Measurements from ENCODE around the gene PRM1.
A peak's percentile ranks its signal among the peaks of the same experiment; 100 is the strongest.

The PRM1 gene

GRCh38 chr16:11280616-11281522, at the start of gene PRM1:
Gene PRM1, minus strand, starts transcription at chr16:11281330. Its CDS starts 92 bp downstream, at chr16:11281238.
- no peak for DNase-seq (ENCODE audit: low read depth in 1 of 2, low spot score in 1 of 2)

GRCh38 chr16:11330526-11331237, 49.6 kb upstream of the PRM1 start:
- DNase-seq (ENCODE audit: low read depth in 1 of 2, low spot score in 1 of 2): no peak

- DNase-seq (ENCODE audit: low read depth in 1 of 2, low spot score in 1 of 2): no peak
Measured at GRCh38 chr16:11329891-11330290, 48.8 kb upstream of the PRM1 start.

GRCh38 chr16:11329071-11329491, 48.0 kb upstream of the PRM1 start:
- no peak for DNase-seq (ENCODE audit: low read depth in 1 of 2, low spot score in 1 of 2)

GRCh38 chr16:11328172-11329070, 47.3 kb upstream of the PRM1 start:
- DNase-seq (ENCODE audit: low read depth in 1 of 2, low spot score in 1 of 2): peak in 1 of 2 donors; percentile 47

GRCh38 chr16:11327277-11328171, 46.4 kb upstream of the PRM1 start:
- DNase-seq (ENCODE audit: low read depth in 1 of 2, low spot score in 1 of 2): no peak

- no peak for DNase-seq (ENCODE audit: low read depth in 1 of 2, low spot score in 1 of 2)
Measured at GRCh38 chr16:11326737-11327276, 45.7 kb upstream of the PRM1 start.

GRCh38 chr16:11326084-11326736, 45.1 kb upstream of the PRM1 start:
- no peak for DNase-seq (ENCODE audit: low read depth in 1 of 2, low spot score in 1 of 2)

GRCh38 chr16:11325404-11326083, 44.4 kb upstream of the PRM1 start:
- DNase-seq (ENCODE audit: low read depth in 1 of 2, low spot score in 1 of 2): peak in 1 of 2 donors; percentile 6

- no peak for DNase-seq (ENCODE audit: low read depth in 1 of 2, low spot score in 1 of 2)
Measured at GRCh38 chr16:11323551-11324336, 42.6 kb upstream of the PRM1 start.

- no peak for DNase-seq (ENCODE audit: low read depth in 1 of 2, low spot score in 1 of 2)
Measured at GRCh38 chr16:11322823-11323222, 41.7 kb upstream of the PRM1 start.

- DNase-seq (ENCODE audit: low read depth in 1 of 2, low spot score in 1 of 2): no peak
Measured at GRCh38 chr16:11321662-11322061, 40.5 kb upstream of the PRM1 start.

- DNase-seq (ENCODE audit: low read depth in 1 of 2, low spot score in 1 of 2): no peak
Measured at GRCh38 chr16:11320170-11320569, 39.0 kb upstream of the PRM1 start.

- no peak for DNase-seq (ENCODE audit: low read depth in 1 of 2, low spot score in 1 of 2)
Measured at GRCh38 chr16:11319529-11320146, 38.5 kb upstream of the PRM1 start.

GRCh38 chr16:11318817-11319216, 37.7 kb upstream of the PRM1 start:
- no peak for DNase-seq (ENCODE audit: low read depth in 1 of 2, low spot score in 1 of 2)

GRCh38 chr16:11316331-11317015, 35.3 kb upstream of the PRM1 start:
- DNase-seq (ENCODE audit: low read depth in 1 of 2, low spot score in 1 of 2): no peak

GRCh38 chr16:11315510-11315909, 34.4 kb upstream of the PRM1 start:
- no peak for DNase-seq (ENCODE audit: low read depth in 1 of 2, low spot score in 1 of 2)
